Esophagus muscularis mucosa (tissue), 4 donors: Measurements from ENCODE around the gene TMEM131. TPM values are rescaled to one million over a fixed set of nuclear protein-coding genes. Genes with fewer than 3 reads are reported as not detected.

Source experiments
- DNase-seq: peaks from one replicate; pipeline ENCODE4 v3.0.0-alpha.2; 2017; ENCODE audit errors: extremely low spot score
- H3K27ac ChIP-seq, 4 donors: fragments of 200-600 bp; sonication (generic); replicated peaks in 1 of 4; 1 replicate in 3 of 4; 2 replicates in 1 of 4; pipeline ENCODE4 v1.5.1; 2016 to 2019; ENCODE audit warnings: mild to moderate bottlenecking in 1 of 4
- H3K27me3 ChIP-seq, 4 donors: fragments of 200-600 bp; sonication (generic); one replicate each; pipeline versions ENCODE4 v1.5.1 to v1.6.0; 2016 to 2019
- H3K36me3 ChIP-seq, 4 donors: fragments of 200-600 bp; sonication (generic); one replicate each; pipeline ENCODE4 v1.5.1; 2016 to 2019
- H3K4me1 ChIP-seq, 4 donors: fragments of 200-600 bp; sonication (generic); one replicate each; pipeline ENCODE4 v1.5.1; 2016 to 2019
- H3K4me3 ChIP-seq, 4 donors: fragments of 200-600 bp; sonication (generic); 1 replicate in 2 of 4; 2 replicates in 2 of 4; pipeline ENCODE4 v1.5.1; 2016 to 2019; ENCODE audit warnings: mild to moderate bottlenecking in 4 of 4, moderate library complexity in 1 of 4
- H3K9me3 ChIP-seq, 4 donors: fragments of 200-600 bp; sonication (generic); 1 replicate in 3 of 4; 2 replicates in 1 of 4; pipeline ENCODE4 v1.5.1; 2016 to 2019
- CTCF ChIP-seq, 3 experiments: fragments of 200-600 bp in 2 of 3; fragments of 450-650 bp in 1 of 3; sonication (generic) in 2 of 3; IDR thresholded peaks; one replicate each; pipeline ENCODE4 v1.5.1; 2017 to 2019; ENCODE audit warnings: antibody characterized with exemption in 3 of 3, mild to moderate bottlenecking in 2 of 3, moderate library complexity in 1 of 3
- EP300 ChIP-seq: sonication (generic); formaldehyde crosslinking; IDR thresholded peaks from one replicate; pipeline ENCODE4 v1.6.1; 2017; ENCODE audit warnings: antibody characterized with exemption
- POLR2A ChIP-seq: fragments of 450-650 bp; IDR thresholded peaks from one replicate; pipeline ENCODE4 v1.6.1; 2017; ENCODE audit warnings: antibody characterized with exemption, moderate library complexity, mild to moderate bottlenecking, low read depth
- POLR2AphosphoS5 ChIP-seq, 2 donors: sonication (generic); formaldehyde crosslinking; IDR thresholded peaks; one replicate each; pipeline ENCODE4 v1.6.1; 2017; ENCODE audit warnings: antibody characterized with exemption in 2 of 2
- WGBS: methylation state at CpG from one replicate; pipeline ENCODE4 v1.1.5; 2018; 5-methylcytosine and 5-hydroxymethylcytosine counted together
- intact Hi-C: fragments of 100-400 bp; cut with DNase I; formaldehyde crosslinking; loops from one replicate; pipeline ENCODE4 v1.15.1; 2023
- total RNA-seq, 4 donors: library from RNA; depleted of rRNA; stranded (reverse); fragments of >200 nt; gene quantifications; one replicate each; pipeline versions ENCODE4 v1.1.0 to v1.2.1, GENCODE V29; 2016

Gene TMEM131
- total RNA-seq, 4 donors from 2014 or later = 23.9 to 34.1 (median 26.5) TPM

GRCh38 chr2:97738179-97739019 lies 257.3 kb downstream of the TMEM131 start:
- intact Hi-C loops = no loop called here
- Histone ChIP-seq H3K4me3 (no peak overlapping the region), H3K27ac (no peak overlapping the region), H3K9me3 (no peaks in the 10 kb centered on the region), H3K27me3 (no peaks in the 10 kb centered on the region), H3K36me3 (no peaks in the 10 kb centered on the region), H3K4me1 (peaks cover 5 to 11% (median 6%) of the 10 kb centered on the region in 4 donors)
- no peak for DNase-seq
- 93% methylated on average over 9 of the region's 9 CpGs for WGBS
- TF ChIP-seq CTCF (IDR thresholded peaks at IDR 0.05) = no peak
- no peak for TF ChIP-seq EP300
- no peak for TF ChIP-seq POLR2A
- TF ChIP-seq POLR2AphosphoS5 (IDR thresholded peaks at IDR 0.05) = no peak

DNA sequence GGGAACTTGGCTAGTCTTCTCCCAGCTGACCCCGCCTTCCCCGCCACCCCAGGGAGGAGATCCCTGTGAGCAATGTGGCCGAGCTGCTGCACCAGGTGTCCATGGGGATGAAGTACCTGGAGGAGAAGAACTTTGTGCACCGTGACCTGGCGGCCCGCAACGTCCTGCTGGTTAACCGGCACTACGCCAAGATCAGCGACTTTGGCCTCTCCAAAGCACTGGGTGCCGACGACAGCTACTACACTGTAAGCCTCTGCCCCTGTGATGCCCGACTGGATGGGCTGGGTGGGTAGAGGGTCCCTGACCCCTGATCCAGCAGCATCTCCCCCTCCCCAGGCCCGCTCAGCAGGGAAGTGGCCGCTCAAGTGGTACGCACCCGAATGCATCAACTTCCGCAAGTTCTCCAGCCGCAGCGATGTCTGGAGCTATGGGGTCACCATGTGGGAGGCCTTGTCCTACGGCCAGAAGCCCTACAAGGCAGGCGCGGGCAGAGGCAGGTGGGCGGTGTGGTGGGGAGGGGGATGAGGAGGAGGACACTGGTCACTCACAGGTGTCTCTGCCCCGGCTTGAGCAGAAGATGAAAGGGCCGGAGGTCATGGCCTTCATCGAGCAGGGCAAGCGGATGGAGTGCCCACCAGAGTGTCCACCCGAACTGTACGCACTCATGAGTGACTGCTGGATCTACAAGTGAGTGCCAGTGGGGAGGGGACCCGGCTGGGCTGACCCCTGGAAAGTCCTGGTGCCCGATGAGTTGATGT lies 258.1 kb downstream of the TMEM131 start:
- H3K9me3 ChIP-seq = no peaks in the 10 kb centered on the region
- intact Hi-C loops = no loop called here
- 94% methylated on average over 31 of the region's 32 CpGs for WGBS
- no peak overlapping the region for H3K4me3 ChIP-seq
- no peak for DNase-seq
- H3K36me3 ChIP-seq = no peaks in the 10 kb centered on the region
- no peaks in the 10 kb centered on the region for H3K27me3 ChIP-seq
- H3K27ac ChIP-seq = no peak overlapping the region
- no peak for TF ChIP-seq POLR2AphosphoS5 (IDR thresholded peaks at IDR 0.05)
- no peak for TF ChIP-seq CTCF (IDR thresholded peaks at IDR 0.05)
- no peak for TF ChIP-seq POLR2A
- TF ChIP-seq EP300 = no peak
- H3K4me1 ChIP-seq = peaks cover 5 to 10% (median 6%) of the 10 kb centered on the region in 4 donors

DNA sequence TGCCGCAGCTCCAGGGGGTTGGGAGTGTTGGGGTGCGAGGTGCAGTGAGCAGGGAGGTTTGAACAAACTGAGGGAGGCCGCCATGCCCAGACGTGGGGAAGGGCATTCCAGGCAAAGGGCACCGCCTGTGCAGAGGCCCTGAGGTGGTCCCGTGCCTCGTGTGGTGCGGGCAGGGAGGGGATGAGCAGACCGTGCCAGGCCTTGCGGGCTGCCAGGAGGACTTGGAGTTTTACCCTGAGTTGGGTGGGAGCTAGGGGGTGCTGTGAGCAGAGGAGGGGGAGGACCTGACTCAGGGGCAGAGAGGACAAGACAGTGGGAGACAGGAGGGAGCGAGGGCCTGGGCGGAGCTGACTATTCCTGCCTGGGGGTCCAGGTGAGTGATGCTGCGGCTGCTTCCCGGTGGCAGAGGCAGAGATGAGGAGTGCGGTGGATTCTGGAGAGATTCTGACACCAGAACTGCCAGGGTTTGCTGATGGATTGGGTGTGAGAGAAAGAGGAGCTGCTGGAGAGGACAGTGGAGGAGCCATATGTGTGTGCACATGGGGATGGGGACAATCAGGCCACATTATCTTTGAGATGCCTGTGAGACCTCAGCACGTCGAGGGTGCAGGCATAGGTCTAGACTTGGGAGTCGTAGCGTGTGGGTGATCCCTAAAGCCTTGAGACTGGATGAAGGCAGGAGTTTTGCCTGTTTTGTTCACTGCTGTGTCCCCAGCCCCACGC lies 259.0 kb downstream of the TMEM131 start:
- intact Hi-C loops = no loop called here
- peaks cover 2 to 7% (median 6%) of the 10 kb centered on the region in 4 donors for H3K4me1 ChIP-seq
- H3K27ac ChIP-seq = no peak overlapping the region
- WGBS = 82% methylated on average over 13 of the region's 20 CpGs
- H3K9me3 ChIP-seq = no peaks in the 10 kb centered on the region
- no peaks in the 10 kb centered on the region for H3K36me3 ChIP-seq
- H3K4me3 ChIP-seq = no peak overlapping the region
- H3K27me3 ChIP-seq = no peaks in the 10 kb centered on the region
- no peak for DNase-seq
- TF ChIP-seq CTCF (IDR thresholded peaks at IDR 0.05) (no peak), EP300 (no peak), POLR2A (no peak), POLR2AphosphoS5 (IDR thresholded peaks at IDR 0.05) (no peak)

- H3K9me3 ChIP-seq = no peaks in the 10 kb centered on the region
- intact Hi-C loops = no loop called here
- peaks cover 0 to 7% (median 6%) of the 10 kb centered on the region in 4 donors for H3K4me1 ChIP-seq
- DNase-seq = no peak
- TF ChIP-seq POLR2AphosphoS5 (IDR thresholded peaks at IDR 0.05) = no peak
- TF ChIP-seq EP300 = no peak
- no peak for TF ChIP-seq CTCF (IDR thresholded peaks at IDR 0.05)
- TF ChIP-seq POLR2A = no peak
- 78% methylated on average over 4 of the region's 4 CpGs for WGBS
- no peaks in the 10 kb centered on the region for H3K27me3 ChIP-seq
- no peaks in the 10 kb centered on the region for H3K36me3 ChIP-seq
- no peak overlapping the region for H3K27ac ChIP-seq
- H3K4me3 ChIP-seq = no peak overlapping the region
These were observed 259.6 kb downstream of the TMEM131 start for GRCh38 chr2:97736185-97736584.
